ENCODE results near the gene RGS6.

RGS6 gene

DNA sequence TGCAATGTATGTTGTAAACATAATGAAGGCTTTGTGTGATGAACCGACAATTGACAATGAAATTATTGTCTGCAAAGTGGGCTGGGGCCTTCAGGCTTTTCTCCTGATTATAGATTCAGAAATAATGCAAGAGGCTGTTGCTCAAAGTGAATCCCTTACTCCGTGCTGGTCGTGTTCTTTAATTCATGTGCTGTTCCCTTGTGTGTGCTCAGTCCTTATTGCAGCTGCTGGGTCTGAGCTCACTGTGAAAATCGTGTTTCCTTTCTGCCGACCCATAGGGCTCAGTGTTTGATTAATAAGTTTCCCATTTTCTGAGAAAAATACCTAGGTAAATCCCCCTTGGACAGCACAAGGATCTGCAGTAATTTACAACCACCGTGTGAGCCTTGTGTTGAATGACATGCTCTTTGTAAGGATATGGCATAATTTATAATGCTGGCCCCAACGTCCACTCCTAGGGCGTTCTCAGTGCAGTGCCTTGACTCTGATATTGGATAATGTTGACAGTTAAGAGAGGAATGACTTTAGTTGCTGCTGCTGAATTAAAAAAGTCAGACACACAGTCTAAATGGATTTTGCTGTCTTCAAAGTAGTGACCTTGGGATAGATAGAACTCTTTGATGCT lies 81.6 kb downstream of the RGS6 start:
- no peak for TF ChIP-seq SUZ12 (IDR thresholded peaks at IDR 0.05; ENCODE audit: extremely low read depth, insufficient read depth, insufficient read length)
- TF ChIP-seq ZNF274 (IDR thresholded peaks at IDR 0.05; ENCODE audit: low read depth, low read length): no peak
- TF ChIP-seq YY1 (IDR thresholded peaks at IDR 0.05; ENCODE audit: insufficient read depth, insufficient read length): no peak
- H3K27me3 ChIP-seq (ENCODE audit: insufficient read depth, insufficient read length): no peaks in the 10 kb centered on the region
- DNase-seq (ENCODE audit: low read depth, low spot score): no peak

DNA sequence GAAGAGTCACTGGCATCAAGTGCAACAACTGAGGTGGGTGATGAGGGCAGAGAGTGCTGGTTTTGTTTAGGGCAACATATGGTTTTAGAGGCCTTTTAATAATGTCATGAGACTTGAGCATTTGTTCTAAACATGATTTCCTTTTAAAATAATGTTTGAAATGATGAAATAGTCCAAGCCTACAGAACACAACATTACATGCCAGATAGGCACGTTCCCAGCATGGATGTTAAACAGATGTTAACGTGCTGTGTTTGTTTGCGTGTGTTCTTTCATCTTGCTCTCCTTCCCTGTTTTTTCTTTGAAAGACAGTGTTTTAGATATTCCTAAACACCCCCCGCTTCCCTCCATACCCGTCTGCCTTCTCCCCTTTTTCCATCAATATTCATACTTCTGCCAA lies 82.3 kb downstream of the RGS6 start:
- no peaks in the 10 kb centered on the region for H3K9me3 ChIP-seq (ENCODE audit: insufficient read depth, low read length)
- H3K9ac ChIP-seq (ENCODE audit: insufficient read length, low read depth): no peak overlapping the region
- no peak for DNase-seq (ENCODE audit: low read depth, low spot score)
- H3K4me3 ChIP-seq (ENCODE audit: insufficient read length, low read depth): no peak overlapping the region
- H3K27me3 ChIP-seq (ENCODE audit: insufficient read depth, insufficient read length): no peaks in the 10 kb centered on the region
- no peaks in the 10 kb centered on the region for H3K4me1 ChIP-seq (ENCODE audit: insufficient read depth, insufficient read length)
- H3K36me3 ChIP-seq (ENCODE audit: insufficient read depth, insufficient read length, low read length): no peaks in the 10 kb centered on the region
- TF ChIP-seq SUZ12 (IDR thresholded peaks at IDR 0.05; ENCODE audit: extremely low read depth, insufficient read depth, insufficient read length) (no peak), ZNF274 (IDR thresholded peaks at IDR 0.05; ENCODE audit: low read depth, low read length) (no peak), YY1 (IDR thresholded peaks at IDR 0.05; ENCODE audit: insufficient read depth, insufficient read length) (no peak)

More for the DNA sequence above, 81.6 kb downstream of the RGS6 start:
- Histone ChIP-seq H3K4me1 (ENCODE audit: insufficient read depth, insufficient read length) (no peaks in the 10 kb centered on the region), H3K9me3 (ENCODE audit: insufficient read depth, low read length) (no peaks in the 10 kb centered on the region), H3K4me3 (ENCODE audit: insufficient read length, low read depth) (no peak overlapping the region), H3K36me3 (ENCODE audit: insufficient read depth, insufficient read length, low read length) (no peaks in the 10 kb centered on the region), H3K9ac (ENCODE audit: insufficient read length, low read depth) (no peak overlapping the region)

DNA sequence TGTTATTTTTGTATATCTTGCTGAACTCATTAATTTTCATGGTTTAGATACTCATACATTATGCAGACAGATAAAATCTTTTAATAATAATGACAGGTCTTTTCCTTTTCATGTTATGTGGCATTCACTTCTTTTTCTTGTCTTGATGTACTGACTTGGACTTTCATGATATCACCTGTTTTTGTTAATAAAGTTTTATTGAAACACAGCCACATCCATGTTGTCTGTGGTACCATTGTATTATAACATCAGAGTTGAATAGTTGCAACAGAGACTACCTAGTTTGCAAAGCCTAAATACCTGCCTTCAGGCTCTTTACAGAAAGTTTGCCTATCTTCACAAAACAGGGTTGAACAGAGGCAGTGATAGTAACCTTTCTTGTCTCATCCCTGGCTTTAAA lies 85.1 kb downstream of the RGS6 start:
- H3K9ac ChIP-seq (ENCODE audit: insufficient read length, low read depth): no peak overlapping the region
- DNase-seq (ENCODE audit: low read depth, low spot score): no peak
- no peaks in the 10 kb centered on the region for H3K27me3 ChIP-seq (ENCODE audit: insufficient read depth, insufficient read length)
- no peak overlapping the region for H3K4me3 ChIP-seq (ENCODE audit: insufficient read length, low read depth)
- no peak for TF ChIP-seq YY1 (IDR thresholded peaks at IDR 0.05; ENCODE audit: insufficient read depth, insufficient read length)
- H3K9me3 ChIP-seq (ENCODE audit: insufficient read depth, low read length): no peaks in the 10 kb centered on the region
- no peaks in the 10 kb centered on the region for H3K36me3 ChIP-seq (ENCODE audit: insufficient read depth, insufficient read length, low read length)
- H3K4me1 ChIP-seq (ENCODE audit: insufficient read depth, insufficient read length): no peaks in the 10 kb centered on the region

GRCh38 chr14:72023128-72024042 lies 91.2 kb downstream of the RGS6 start:
- no peaks in the 10 kb centered on the region for H3K9me3 ChIP-seq (ENCODE audit: insufficient read depth, low read length)
- no peaks in the 10 kb centered on the region for H3K36me3 ChIP-seq (ENCODE audit: insufficient read depth, insufficient read length, low read length)
- DNase-seq (ENCODE audit: low read depth, low spot score): no peak
- H3K27me3 ChIP-seq (ENCODE audit: insufficient read depth, insufficient read length): no peaks in the 10 kb centered on the region
- TF ChIP-seq ZNF274 (IDR thresholded peaks at IDR 0.05; ENCODE audit: low read depth, low read length) (no peak), YY1 (IDR thresholded peaks at IDR 0.05; ENCODE audit: insufficient read depth, insufficient read length) (no peak), SUZ12 (IDR thresholded peaks at IDR 0.05; ENCODE audit: extremely low read depth, insufficient read depth, insufficient read length) (no peak)
- no peaks in the 10 kb centered on the region for H3K4me1 ChIP-seq (ENCODE audit: insufficient read depth, insufficient read length)
- H3K4me3 ChIP-seq (ENCODE audit: insufficient read length, low read depth): no peak overlapping the region
- no peak overlapping the region for H3K9ac ChIP-seq (ENCODE audit: insufficient read length, low read depth)

- Histone ChIP-seq H3K9ac (ENCODE audit: insufficient read length, low read depth) (no peak overlapping the region), H3K9me3 (ENCODE audit: insufficient read depth, low read length) (no peaks in the 10 kb centered on the region), H3K27me3 (ENCODE audit: insufficient read depth, insufficient read length) (no peaks in the 10 kb centered on the region), H3K4me1 (ENCODE audit: insufficient read depth, insufficient read length) (no peaks in the 10 kb centered on the region), H3K4me3 (ENCODE audit: insufficient read length, low read depth) (no peak overlapping the region), H3K36me3 (ENCODE audit: insufficient read depth, insufficient read length, low read length) (no peaks in the 10 kb centered on the region)
- TF ChIP-seq SUZ12 (IDR thresholded peaks at IDR 0.05; ENCODE audit: extremely low read depth, insufficient read depth, insufficient read length) (no peak), ZNF274 (IDR thresholded peaks at IDR 0.05; ENCODE audit: low read depth, low read length) (no peak), YY1 (IDR thresholded peaks at IDR 0.05; ENCODE audit: insufficient read depth, insufficient read length) (no peak)
- peak; percentile 27 for DNase-seq (ENCODE audit: low read depth, low spot score)
These were observed 91.8 kb downstream of the RGS6 start for GRCh38 chr14:72024043-72024407.

DNA sequence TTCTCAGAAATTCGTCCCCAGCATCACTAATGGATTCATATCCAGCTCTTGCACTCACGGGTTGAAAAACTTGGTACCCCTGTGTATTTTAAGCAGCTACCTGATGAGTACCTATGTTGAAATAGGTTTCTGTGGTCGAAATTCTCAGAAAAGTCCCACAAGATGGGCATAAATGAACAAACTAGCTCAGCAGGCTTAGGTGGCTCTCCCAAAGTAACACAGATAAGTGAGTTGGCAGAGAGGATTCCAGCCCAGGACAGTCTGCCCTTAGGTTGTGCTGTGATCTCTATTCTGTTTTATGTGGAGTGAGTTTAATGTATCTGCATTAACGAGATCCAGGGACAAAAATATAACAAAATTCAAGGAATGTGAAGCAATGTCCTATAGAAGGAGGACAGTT lies 92.3 kb downstream of the RGS6 start:
- TF ChIP-seq ZNF274 (IDR thresholded peaks at IDR 0.05; ENCODE audit: low read depth, low read length): no peak
- no peak for TF ChIP-seq YY1 (IDR thresholded peaks at IDR 0.05; ENCODE audit: insufficient read depth, insufficient read length)
- TF ChIP-seq SUZ12 (IDR thresholded peaks at IDR 0.05; ENCODE audit: extremely low read depth, insufficient read depth, insufficient read length): no peak
- Histone ChIP-seq H3K36me3 (ENCODE audit: insufficient read depth, insufficient read length, low read length) (no peaks in the 10 kb centered on the region), H3K4me3 (ENCODE audit: insufficient read length, low read depth) (no peak overlapping the region), H3K9me3 (ENCODE audit: insufficient read depth, low read length) (no peaks in the 10 kb centered on the region), H3K27me3 (ENCODE audit: insufficient read depth, insufficient read length) (no peaks in the 10 kb centered on the region), H3K4me1 (ENCODE audit: insufficient read depth, insufficient read length) (no peaks in the 10 kb centered on the region), H3K9ac (ENCODE audit: insufficient read length, low read depth) (no peak overlapping the region)
- no peak for DNase-seq (ENCODE audit: low read depth, low spot score)

- no peak overlapping the region for H3K4me3 ChIP-seq (ENCODE audit: insufficient read length, low read depth)
- DNase-seq (ENCODE audit: low read depth, low spot score): no peak
- no peaks in the 10 kb centered on the region for H3K27me3 ChIP-seq (ENCODE audit: insufficient read depth, insufficient read length)
- H3K9me3 ChIP-seq (ENCODE audit: insufficient read depth, low read length): no peaks in the 10 kb centered on the region
- H3K4me1 ChIP-seq (ENCODE audit: insufficient read depth, insufficient read length): no peaks in the 10 kb centered on the region
- H3K36me3 ChIP-seq (ENCODE audit: insufficient read depth, insufficient read length, low read length): no peaks in the 10 kb centered on the region
- H3K9ac ChIP-seq (ENCODE audit: insufficient read length, low read depth): no peak overlapping the region
- TF ChIP-seq YY1 (IDR thresholded peaks at IDR 0.05; ENCODE audit: insufficient read depth, insufficient read length): no peak
- no peak for TF ChIP-seq SUZ12 (IDR thresholded peaks at IDR 0.05; ENCODE audit: extremely low read depth, insufficient read depth, insufficient read length)
- TF ChIP-seq ZNF274 (IDR thresholded peaks at IDR 0.05; ENCODE audit: low read depth, low read length): no peak
These were observed 94.3 kb downstream of the RGS6 start for GRCh38 chr14:72026536-72026935.
